DMS53 treated with DMSO at 0.1 percent for 48 hours (cell line): ENCODE measurements around the gene CHST13.
"Not testable (repeated sequence)": the region's sequence is repeated elsewhere in the genome, so short reads cannot be mapped to it uniquely, and the experiment has no call there.

Source experiments
- DNase-seq: peaks from one replicate; lab custom pipeline; 2025; ENCODE audit not compliant: unreplicated experiment; lab: John Stamatoyannopoulos, UW

Gene CHST13

GRCh38 chr3:126524429-126524988 lies 554 bp downstream of the CHST13 start:
- DNase-seq = no peak

GRCh38 chr3:126525091-126525852 lies 1.3 kb downstream of the CHST13 start:
- no peak for DNase-seq

GRCh38 chr3:126525853-126526667 lies 2.1 kb downstream of the CHST13 start:
- no peak for DNase-seq

GRCh38 chr3:126526668-126527005 lies 2.7 kb downstream of the CHST13 start:
- no peak for DNase-seq

GRCh38 chr3:126527006-126527405 lies 3.1 kb downstream of the CHST13 start:
- no peak for DNase-seq

- DNase-seq = no peak
Measured at GRCh38 chr3:126527455-126528211, 3.7 kb downstream of the CHST13 start.

- no peak for DNase-seq
Measured at GRCh38 chr3:126528419-126528799, 4.5 kb downstream of the CHST13 start.

- no peak for DNase-seq
Measured at GRCh38 chr3:126528800-126529541, 5.0 kb downstream of the CHST13 start.

- no peak for DNase-seq
Measured at GRCh38 chr3:126529585-126530170, 5.7 kb downstream of the CHST13 start.

GRCh38 chr3:126530171-126531050 lies 6.5 kb downstream of the CHST13 start:
- DNase-seq = no peak

- no peak for DNase-seq
Measured at GRCh38 chr3:126531051-126531330, 7.0 kb downstream of the CHST13 start.

- DNase-seq = no peak
Measured at GRCh38 chr3:126533506-126533905, 9.6 kb downstream of the CHST13 start.

GRCh38 chr3:126534716-126535115 lies 10.8 kb downstream of the CHST13 start:
- DNase-seq = not testable (repeated sequence)

- DNase-seq = no peak
Measured at GRCh38 chr3:126535636-126536035, 11.7 kb downstream of the CHST13 start.

GRCh38 chr3:126536126-126536525 lies 12.2 kb downstream of the CHST13 start:
- DNase-seq = no peak

GRCh38 chr3:126537116-126537729 lies 13.3 kb downstream of the CHST13 start:
- no peak for DNase-seq

- no peak for DNase-seq
Measured at GRCh38 chr3:126537730-126538281, 13.9 kb downstream of the CHST13 start.

- DNase-seq = no peak
Measured at GRCh38 chr3:126538316-126538715, 14.4 kb downstream of the CHST13 start.

- DNase-seq = no peak
Measured at GRCh38 chr3:126538966-126539365, 15.0 kb downstream of the CHST13 start.
